HepG2 (cell line): Measurements from ENCODE around the gene DMAC2L. TPM values are rescaled to one million over a fixed set of nuclear protein-coding genes. Genes with fewer than 3 reads are reported as not detected.

Experiments
- ATAC-seq: fragments of 200-7000 bp; cut with Tn5 transposase; 3 replicates; pipeline ENCODE4 v1.9.1; 2020; ENCODE audit warnings: mild to moderate bottlenecking, moderate library complexity
- BruUV-seq: library from RNA; stranded (reverse); fragments of 400-500 nt; replicated peaks from 2 replicates; lab custom pipeline; 2021; lab: Mats Ljungman, UMichigan
- CTCF ChIA-PET: fragments of 300-600 bp; formaldehyde crosslinking; extraction: SDS; loops from one replicate; lab custom pipeline; 2021; ENCODE audit warnings: low total read pairs, inconsistent platforms, low intra/inter-chr PET ratio; lab: Yijun Ruan, JAX
- POLR2A ChIA-PET: fragments of 350-600 bp; sonication (Branson Sonifier 250); formaldehyde crosslinking; loops from one replicate; lab custom pipeline; 2020; ENCODE audit warnings: antibody characterized with exemption, inconsistent platforms; lab: Yijun Ruan, JAX
- DNase-seq: peaks from one replicate; pipeline ENCODE4 v3.0.0-alpha.2; 2015; ENCODE audit warnings: low spot score
- FAIRE-seq: peaks from 3 replicates; lab custom pipeline; 2011; peaks lifted over from hg19 to GRCh38; lab: Jason Lieb, UNC
- H2AFZ ChIP-seq: one replicate; pipeline ENCODE4 v1.6.1; 2011; ENCODE audit warnings: low read length, inconsistent platforms
- H3K27ac ChIP-seq: fragments of 300-600 bp; 3 replicates; pipeline ENCODE4 v1.8.0; 2011; ENCODE audit warnings: mixed run types, mild to moderate bottlenecking, mixed read lengths, low read length, inconsistent platforms; ENCODE audit not compliant: insufficient read depth; ENCODE audit errors: extremely low read length
- H3K27me3 ChIP-seq, 2 experiments: fragments of 200-600 bp in 1 of 2; 2 replicates in 1 of 2; 3 replicates in 1 of 2; pipeline versions ENCODE4 v1.6.0 to v1.8.0; 2011; ENCODE audit warnings: low read length in 2 of 2, mild to moderate bottlenecking in 2 of 2, moderate library complexity in 2 of 2, inconsistent platforms in 1 of 2; ENCODE audit not compliant: insufficient read depth in 2 of 2, control insufficient read depth in 1 of 2
- H3K36me3 ChIP-seq, 2 experiments: fragments of 200-600 bp in 1 of 2; replicated peaks in 1 of 2; 2 replicates in 1 of 2; 3 replicates in 1 of 2; pipeline versions ENCODE4 v1.5.1 to v1.8.0; 2011; ENCODE audit warnings: low read length in 2 of 2, inconsistent platforms in 1 of 2; ENCODE audit not compliant: insufficient read depth in 2 of 2, control insufficient read depth in 1 of 2
- H3K4me1 ChIP-seq: 2 replicates; pipeline ENCODE4 v1.5.1; 2012; ENCODE audit warnings: low read length, inconsistent platforms; ENCODE audit not compliant: insufficient read depth
- H3K4me2 ChIP-seq: 2 replicates; pipeline ENCODE4 v1.6.0; 2011; ENCODE audit warnings: low read depth, low read length, inconsistent platforms
- H3K4me3 ChIP-seq, 3 experiments: fragments of 200-600 bp in 1 of 3; sonication (generic), shearing (Covaris generic) in 1 of 3; replicated peaks in 1 of 3; 2 replicates each; pipeline ENCODE4 v1.5.1; 2011 to 2016; ENCODE audit warnings: low read length in 3 of 3, inconsistent platforms in 2 of 3, low read depth in 2 of 3, mild to moderate bottlenecking in 2 of 3, control low read depth in 1 of 3, mixed read lengths in 1 of 3; ENCODE audit not compliant: insufficient read depth in 1 of 3
- H3K79me2 ChIP-seq: one replicate; pipeline ENCODE4 v1.6.1; 2011; ENCODE audit warnings: low read length, inconsistent platforms; ENCODE audit not compliant: insufficient read depth
- H3K9ac ChIP-seq: 2 replicates; pipeline ENCODE4 v1.6.0; 2011; ENCODE audit warnings: mild to moderate bottlenecking, low read depth, low read length, inconsistent platforms; ENCODE audit not compliant: insufficient read depth
- H3K9me3 ChIP-seq: 2 replicates; pipeline ENCODE4 v1.5.1; 2012; ENCODE audit warnings: mild to moderate bottlenecking, low read length
- H4K20me1 ChIP-seq: 2 replicates; pipeline ENCODE4 v1.6.0; 2011; ENCODE audit warnings: inconsistent platforms, mild to moderate bottlenecking, low read length, moderate library complexity; ENCODE audit not compliant: insufficient read depth
- BRCA1 ChIP-seq: sonication (generic); formaldehyde crosslinking; IDR thresholded peaks from 2 replicates; pipeline ENCODE4 v1.4.0; 2020; ENCODE audit warnings: missing genetic modification reagents
- DBP ChIP-seq: sonication (generic); formaldehyde crosslinking; IDR thresholded peaks from 2 replicates; pipeline ENCODE4 v1.4.0; 2020; ENCODE audit warnings: missing genetic modification reagents; ENCODE audit errors: not compliant biosample characterization
- EHMT2 ChIP-seq: fragments of 200-600 bp; sonication (generic); IDR thresholded peaks from 2 replicates; pipeline ENCODE4 v1.7.0; 2017; ENCODE audit warnings: antibody characterized with exemption, low read depth, low read length, borderline replicate concordance
- HOXA7 ChIP-seq: sonication (generic); formaldehyde crosslinking; IDR thresholded peaks from 2 replicates; pipeline ENCODE4 v1.8.1; 2022; ENCODE audit warnings: mild to moderate bottlenecking, missing genetic modification reagents, moderate library complexity
- KIAA2018 ChIP-seq: sonication (generic); formaldehyde crosslinking; IDR thresholded peaks from 2 replicates; pipeline ENCODE4 v1.5.0; 2020; ENCODE audit warnings: mild to moderate bottlenecking, missing genetic modification reagents, borderline replicate concordance
- MAFK ChIP-seq, 2 experiments: IDR thresholded peaks in 1 of 2; conservative IDR thresholded peaks in 1 of 2; 2 replicates each; pipeline ENCODE4 v1.6.1; 2011; ENCODE audit warnings: improper control_type of control experiment in 2 of 2, low read length in 2 of 2
- MATR3 ChIP-seq: sonication (generic); formaldehyde crosslinking; IDR thresholded peaks from 2 replicates; pipeline ENCODE4 v1.4.0; 2020; ENCODE audit warnings: missing genetic modification reagents
- MED13 ChIP-seq: sonication (generic); formaldehyde crosslinking; IDR thresholded peaks from 2 replicates; pipeline ENCODE4 v1.5.0; 2020; ENCODE audit warnings: missing genetic modification reagents
- MIER2 ChIP-seq: IDR thresholded peaks from 2 replicates; pipeline ENCODE4 v1.6.1; 2016; ENCODE audit warnings: missing biosample characterization, missing genetic modification reagents
- SRSF4 ChIP-seq: fragments of 200-400 bp; formaldehyde crosslinking; IDR thresholded peaks from one replicate; pipeline ENCODE4 v1.6.1; 2018; ENCODE audit warnings: mild to moderate bottlenecking, low read depth, low read length, moderate library complexity; ENCODE audit not compliant: poor library complexity, severe bottlenecking
- WIZ ChIP-seq: sonication (generic); formaldehyde crosslinking; IDR thresholded peaks from 2 replicates; pipeline ENCODE4 v1.5.1; 2020; ENCODE audit warnings: mild to moderate bottlenecking, missing genetic modification reagents
- YEATS4 ChIP-seq: sonication (generic); formaldehyde crosslinking; IDR thresholded peaks from 2 replicates; pipeline ENCODE4 v1.4.0; 2020; ENCODE audit warnings: missing genetic modification reagents, borderline replicate concordance
- ZNF205 ChIP-seq: IDR thresholded peaks from 2 replicates; pipeline ENCODE4 v1.6.1; 2018; ENCODE audit warnings: missing biosample characterization, missing genetic modification reagents
- ZNF674 ChIP-seq: sonication (generic); formaldehyde crosslinking; IDR thresholded peaks from 2 replicates; pipeline ENCODE4 v1.5.0; 2020; ENCODE audit warnings: low read depth, mild to moderate bottlenecking, missing genetic modification reagents
- ZNF773 ChIP-seq: sonication (generic); formaldehyde crosslinking; IDR thresholded peaks from 2 replicates; pipeline ENCODE4 v1.4.0; 2020; ENCODE audit warnings: missing genetic modification reagents, borderline replicate concordance
- WGBS: methylation state at CpG from one replicate; pipeline ENCODE4 v1.1.6; 2017; ENCODE audit warnings: low lambda C conversion rate; 5-methylcytosine and 5-hydroxymethylcytosine counted together
- in situ Hi-C: cut with HindIII; loops from 2 replicates; pipeline ENCODE4 v1.10.0; 2017; ENCODE audit warnings: low pct_unique_long_range_greater_than_20kb; ENCODE audit not compliant: extremely low pct_ligation_motif_present
- intact Hi-C: fragments of 100-400 bp; cut with micrococcal nuclease; formaldehyde crosslinking; loops from one replicate; pipeline ENCODE4 v1.10.0; 2022; ENCODE audit not compliant: unreplicated experiment
- polyA plus RNA-seq, 8 experiments: library from polyadenylated mRNA; depleted of rRNA in 3 of 8; stranded (reverse) in 7 of 8; unstranded in 1 of 8; fragments of >200 nt; fragmentation: Illumina TruSeq in 4 of 8; extraction: Trizol in 4 of 8; gene quantifications; 2 replicates each; pipeline versions ENCODE4 v1.2.1 to v1.2.3, GENCODE V29; 2011 to 2016; ENCODE audit warnings: low read depth in 4 of 8, missing spikeins in 1 of 8, mixed read lengths in 1 of 8; ENCODE audit not compliant: insufficient read depth in 1 of 8
- total RNA-seq, 5 experiments: library from RNA; depleted of rRNA; stranded (reverse); fragments of >200 nt; fragmentation: Illumina TruSeq; extraction: Trizol; gene quantifications; 2 replicates each; pipeline ENCODE4 v1.2.3, GENCODE V29; 2016; ENCODE audit warnings: low read depth in 1 of 5
- TF ChIP-seq, protein P1 (sequence below): IDR thresholded peaks from 2 replicates; pipeline ENCODE4 v1.6.1; 2016; ENCODE audit warnings: mild to moderate bottlenecking, missing biosample characterization, missing genetic modification reagents
- TF ChIP-seq, protein P2 (sequence below): IDR thresholded peaks from 2 replicates; pipeline ENCODE4 v1.6.1; 2016; ENCODE audit warnings: missing genetic modification reagents, missing compliant biosample characterization

The DMAC2L gene
- total and polyA plus RNA-seq, 2 of the 13 experiments (the other 11 are each of a cell fraction or from before 2014, with no cell fraction given): 19.4 to 23.2 TPM

DNA sequence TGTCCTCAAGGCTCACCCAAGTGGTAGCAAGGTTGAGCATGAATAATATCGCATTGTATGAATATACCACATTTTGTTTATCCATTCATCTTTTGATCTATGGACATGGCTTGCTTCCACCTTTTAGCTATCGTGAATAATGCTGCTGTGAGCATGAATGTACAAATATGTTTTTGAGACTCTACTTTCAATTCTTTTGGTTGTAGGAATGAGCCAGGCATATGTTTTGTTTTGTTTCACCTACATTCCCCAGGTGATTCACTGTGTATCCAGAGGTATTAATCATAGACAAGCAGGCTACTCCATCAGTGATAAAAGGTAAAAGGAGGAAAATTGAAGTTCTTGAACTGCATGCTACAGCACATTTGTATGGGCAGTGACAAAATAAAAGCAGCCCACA is 48.7 kb downstream of the DMAC2L start:
- H3K4me3 ChIP-seq: no peak overlapping the region
- no peak for DNase-seq
- POLR2A ChIA-PET: no interaction called here
- no peak overlapping the region for H3K27ac ChIP-seq
- no peaks in the 10 kb centered on the region for H3K79me2 ChIP-seq
- CTCF ChIA-PET: no interaction called here
- in situ Hi-C loops (no loop called here), intact Hi-C loops (no loop called here)
- BruUV-seq: no TSS peak
- FAIRE-seq: no peak
- H3K9me3 ChIP-seq: no peaks in the 10 kb centered on the region
- H3K36me3 ChIP-seq: no peaks in the 10 kb centered on the region
- H4K20me1 ChIP-seq: no peaks in the 10 kb centered on the region
- no peak for ATAC-seq
- H3K9ac ChIP-seq: no peak overlapping the region
- peaks cover 28% of the 10 kb centered on the region for H3K4me1 ChIP-seq
- 97% methylated on average over 2 of the region's 2 CpGs for WGBS
- H2AFZ ChIP-seq: no peak overlapping the region
- H3K27me3 ChIP-seq: no peaks in the 10 kb centered on the region
- no peak overlapping the region for H3K4me2 ChIP-seq
- TF ChIP-seq MAFK (conservative IDR thresholded peaks at IDR 0.05 in 1 of 2, IDR thresholded peaks at IDR 0.05 in 1 of 2; ENCODE audit: low read length in 2 of 2) (no peak), MIER2 (CRISPR knock-in tag) (no peak), EHMT2 (no peak), WIZ (CRISPR knock-in tag) (no peak), KIAA2018 (CRISPR knock-in tag) (no peak), ZNF773 (CRISPR knock-in tag) (no peak), YEATS4 (CRISPR knock-in tag) (no peak), ZNF674 (CRISPR knock-in tag) (no peak), BRCA1 (CRISPR knock-in tag) (no peak), HOXA7 (CRISPR knock-in tag) (no peak), ZNF205 (CRISPR knock-in tag) (no peak), MED13 (CRISPR knock-in tag) (no peak), MATR3 (CRISPR knock-in tag) (no peak), DBP (CRISPR knock-in tag) (no peak), SRSF4 (no peak)
- TF ChIP-seq, protein P1, sequence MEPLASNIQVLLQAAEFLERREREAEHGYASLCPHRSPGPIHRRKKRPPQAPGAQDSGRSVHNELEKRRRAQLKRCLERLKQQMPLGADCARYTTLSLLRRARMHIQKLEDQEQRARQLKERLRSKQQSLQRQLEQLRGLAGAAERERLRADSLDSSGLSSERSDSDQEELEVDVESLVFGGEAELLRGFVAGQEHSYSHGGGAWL (CRISPR knock-in tag): no peak
- TF ChIP-seq, protein P2, sequence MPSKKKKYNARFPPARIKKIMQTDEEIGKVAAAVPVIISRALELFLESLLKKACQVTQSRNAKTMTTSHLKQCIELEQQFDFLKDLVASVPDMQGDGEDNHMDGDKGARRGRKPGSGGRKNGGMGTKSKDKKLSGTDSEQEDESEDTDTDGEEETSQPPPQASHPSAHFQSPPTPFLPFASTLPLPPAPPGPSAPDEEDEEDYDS: no peak
